ENCODE results near the gene ZGLP1.
"Not testable (repeated sequence)": the region's sequence is repeated elsewhere in the genome, so short reads cannot be mapped to it uniquely, and the experiment has no call there.

The ZGLP1 gene

GRCh38 chr19:10290876-10291553 is 18.6 kb downstream of the ZGLP1 start:
- ATAC-seq (peak; percentile 43), DNase-seq (ENCODE audit: low spot score in 2 of 2) (peak in 1 of 2 donors; percentile 78)
- peak overlapping the region; percentile 83 for H3K27ac Mint-ChIP-seq
- H3K36me3 Mint-ChIP-seq, result peaks cover 60% of the 10 kb centered on the region
- H3K4me3 Mint-ChIP-seq, result peak overlapping the region; percentile 96
- peaks cover 92% of the 10 kb centered on the region for H3K4me1 Mint-ChIP-seq
- H3K9me3 Mint-ChIP-seq, result no peaks in the 10 kb centered on the region

- ATAC-seq (no peak), DNase-seq (ENCODE audit: low spot score in 2 of 2) (no peak)
- Mint-ChIP-seq H3K9me3 (no peaks in the 10 kb centered on the region), H3K4me3 (peak overlapping the region; percentile 96), H3K27ac (peak overlapping the region; percentile 83), H3K4me1 (peaks cover 92% of the 10 kb centered on the region), H3K36me3 (peaks cover 61% of the 10 kb centered on the region)
These were observed 19.2 kb downstream of the ZGLP1 start for GRCh38 chr19:10290357-10290875.

GRCh38 chr19:10289836-10290356 is 19.7 kb downstream of the ZGLP1 start, which contains the start of gene ICAM5:
Gene ICAM5, plus strand, starts transcription at chr19:10289952. Its CDS starts 92 bp downstream, at chr19:10290044.
- DNase-seq (ENCODE audit: low spot score in 2 of 2) (no peak), ATAC-seq (peak; percentile 26)
- Mint-ChIP-seq H3K4me3 (peak within 1 kb of the TSS; percentile 96), H3K4me1 (peaks cover 92% of the 10 kb centered on the region), H3K9me3 (no peaks in the 10 kb centered on the region), H3K36me3 (peaks cover 64% of the 10 kb centered on the region), H3K27ac (peak within 1 kb of the TSS; percentile 83)

GRCh38 chr19:10289167-10289835 is 20.3 kb downstream of the ZGLP1 start:
- Mint-ChIP-seq H3K4me3 (peak overlapping the region; percentile 96), H3K9me3 (no peaks in the 10 kb centered on the region), H3K4me1 (peaks cover 92% of the 10 kb centered on the region), H3K36me3 (peaks cover 70% of the 10 kb centered on the region), H3K27ac (peak overlapping the region; percentile 63)
- ATAC-seq (peak; percentile 69), DNase-seq (ENCODE audit: low spot score in 2 of 2) (peak in 1 of 2 donors; percentile 84)

- ATAC-seq, result peak; percentile 29
These were observed 20.9 kb downstream of the ZGLP1 start for GRCh38 chr19:10288662-10289166.

GRCh38 chr19:10286803-10287737 is 22.5 kb downstream of the ZGLP1 start, which contains the start of gene ICAM4:
Gene ICAM4, plus strand, starts transcription at chr19:10286955. Its CDS starts 58 bp downstream, at chr19:10287013.
- H3K36me3 Mint-ChIP-seq, result peaks cover 81% of the 10 kb centered on the region
- ATAC-seq, result peak; percentile 30
- H3K9me3 Mint-ChIP-seq, result no peaks in the 10 kb centered on the region
- peak within 1 kb of the TSS; percentile 96 for H3K4me3 Mint-ChIP-seq
- peaks cover 80% of the 10 kb centered on the region for H3K4me1 Mint-ChIP-seq
- H3K27ac Mint-ChIP-seq, result peak within 1 kb of the TSS; percentile 63
- DNase-seq (ENCODE audit: low spot score in 2 of 2), result peak in 1 of 2 donors; percentile 66

More at GRCh38 chr19:10288662-10289166, 20.9 kb downstream of the ZGLP1 start:
- peaks cover 76% of the 10 kb centered on the region for H3K36me3 Mint-ChIP-seq
- peak overlapping the region; percentile 63 for H3K27ac Mint-ChIP-seq
- DNase-seq (ENCODE audit: low spot score in 2 of 2), result no peak
- peak overlapping the region; percentile 96 for H3K4me3 Mint-ChIP-seq
- H3K9me3 Mint-ChIP-seq, result no peaks in the 10 kb centered on the region
- peaks cover 90% of the 10 kb centered on the region for H3K4me1 Mint-ChIP-seq

- Mint-ChIP-seq H3K27ac (peak overlapping the region; percentile 42), H3K9me3 (no peaks in the 10 kb centered on the region), H3K36me3 (peaks cover 87% of the 10 kb centered on the region), H3K4me1 (peaks cover 63% of the 10 kb centered on the region), H3K4me3 (no peak overlapping the region)
- ATAC-seq (no peak), DNase-seq (ENCODE audit: low spot score in 2 of 2) (no peak)
These were observed 24.2 kb downstream of the ZGLP1 start for GRCh38 chr19:10285393-10285792.

- ATAC-seq (no peak), DNase-seq (ENCODE audit: low spot score in 2 of 2) (no peak)
- H3K4me1 Mint-ChIP-seq, result peaks cover 62% of the 10 kb centered on the region
- H3K36me3 Mint-ChIP-seq, result peaks cover 89% of the 10 kb centered on the region
- H3K4me3 Mint-ChIP-seq, result no peak overlapping the region
- peak overlapping the region; percentile 42 for H3K27ac Mint-ChIP-seq
- H3K9me3 Mint-ChIP-seq, result no peaks in the 10 kb centered on the region
These were observed 24.7 kb downstream of the ZGLP1 start for GRCh38 chr19:10284960-10285278.

- no peak overlapping the region for H3K27ac Mint-ChIP-seq
- no peak overlapping the region for H3K4me3 Mint-ChIP-seq
- no peaks in the 10 kb centered on the region for H3K9me3 Mint-ChIP-seq
- ATAC-seq (no peak), DNase-seq (ENCODE audit: low spot score in 2 of 2) (no peak)
- peaks cover 62% of the 10 kb centered on the region for H3K4me1 Mint-ChIP-seq
- peaks cover 95% of the 10 kb centered on the region for H3K36me3 Mint-ChIP-seq
These were observed 25.3 kb downstream of the ZGLP1 start for GRCh38 chr19:10284065-10284959.

- Mint-ChIP-seq H3K36me3 (peaks cover 97% of the 10 kb centered on the region), H3K4me1 (peaks cover 61% of the 10 kb centered on the region), H3K9me3 (no peaks in the 10 kb centered on the region), H3K4me3 (no peak overlapping the region), H3K27ac (peak overlapping the region; percentile 52)
- DNase-seq (ENCODE audit: low spot score in 2 of 2) (no peak), ATAC-seq (no peak)
These were observed 26.1 kb downstream of the ZGLP1 start for GRCh38 chr19:10283301-10284064.

- ATAC-seq; DNase-seq (ENCODE audit: low spot score in 2 of 2); H3K9me3 Mint-ChIP-seq; H3K4me3 Mint-ChIP-seq; H3K27ac Mint-ChIP-seq: not testable (repeated sequence)
- H3K36me3 Mint-ChIP-seq, result peaks cover 100% of the 10 kb centered on the region
- peaks cover 59% of the 10 kb centered on the region for H3K4me1 Mint-ChIP-seq
These were observed 27.6 kb downstream of the ZGLP1 start for GRCh38 chr19:10282043-10282442.

- peaks cover 47% of the 10 kb centered on the region for H3K4me1 Mint-ChIP-seq
- H3K27ac Mint-ChIP-seq, result no peak overlapping the region
- no peaks in the 10 kb centered on the region for H3K9me3 Mint-ChIP-seq
- H3K36me3 Mint-ChIP-seq, result peaks cover 100% of the 10 kb centered on the region
- DNase-seq (ENCODE audit: low spot score in 2 of 2), result no peak
- ATAC-seq, result no peak
- H3K4me3 Mint-ChIP-seq, result peak overlapping the region; percentile 37
These were observed 29.7 kb downstream of the ZGLP1 start for GRCh38 chr19:10279737-10280442.

- Mint-ChIP-seq H3K36me3 (peaks cover 100% of the 10 kb centered on the region), H3K9me3 (no peaks in the 10 kb centered on the region), H3K4me1 (peaks cover 51% of the 10 kb centered on the region), H3K27ac (peak overlapping the region; percentile 85), H3K4me3 (peak overlapping the region; percentile 37)
- DNase-seq (ENCODE audit: low spot score in 2 of 2) (no peak), ATAC-seq (no peak)
These were observed 30.7 kb downstream of the ZGLP1 start for GRCh38 chr19:10278935-10279334.
